Loucy (cell line): ENCODE results near the gene PROB1.
A peak's percentile ranks its signal among the peaks of the same experiment; 100 is the strongest.

Experiments used
- H2AFZ ChIP-seq: fragments of 200-600 bp; sonication (generic); 2 replicates; pipeline ENCODE4 v1.6.0; 2016; ENCODE audit warnings: antibody characterized with exemption, mild to moderate bottlenecking, low read length, moderate library complexity
- H3F3A ChIP-seq: fragments of 200-600 bp; 2 replicates; pipeline ENCODE4 v1.6.0; 2016; ENCODE audit warnings: antibody characterized with exemption, low read depth, mild to moderate bottlenecking
- H3K27me3 ChIP-seq: fragments of 200-600 bp; sonication (generic); 2 replicates; pipeline ENCODE4 v1.6.1; 2014; ENCODE audit warnings: low read length, mild to moderate bottlenecking; ENCODE audit not compliant: insufficient read depth, poor library complexity, severe bottlenecking
- H3K36me3 ChIP-seq: fragments of 200-600 bp; sonication (generic); 2 replicates; pipeline ENCODE4 v1.6.1; 2016; ENCODE audit warnings: low read length; ENCODE audit not compliant: insufficient read depth
- H3K4me1 ChIP-seq: fragments of 200-600 bp; sonication (generic); 2 replicates; pipeline ENCODE4 v1.5.1; 2014; ENCODE audit warnings: low read length, mild to moderate bottlenecking; ENCODE audit not compliant: insufficient read depth, poor library complexity, severe bottlenecking
- H3K4me2 ChIP-seq: fragments of 200-600 bp; sonication (generic); 2 replicates; pipeline ENCODE4 v1.6.0; 2014; ENCODE audit warnings: antibody characterized with exemption, low read length, low read depth, mild to moderate bottlenecking; ENCODE audit not compliant: poor library complexity, severe bottlenecking
- H3K4me3 ChIP-seq: fragments of 200-600 bp; sonication (generic); 2 replicates; pipeline ENCODE4 v1.5.1; 2014; ENCODE audit warnings: low read length, mild to moderate bottlenecking, mixed read lengths; ENCODE audit not compliant: poor library complexity, severe bottlenecking
- H3K79me2 ChIP-seq: fragments of 200-600 bp; sonication (generic); 2 replicates; pipeline ENCODE4 v1.6.1; 2014; ENCODE audit warnings: low read length; ENCODE audit not compliant: insufficient read depth
- H3K9ac ChIP-seq: fragments of 200-600 bp; sonication (generic); 2 replicates; pipeline ENCODE4 v1.6.0; 2014; ENCODE audit warnings: mild to moderate bottlenecking, low read depth, low read length, moderate library complexity; ENCODE audit not compliant: poor library complexity, severe bottlenecking
- H3K9me2 ChIP-seq: fragments of 200-600 bp; sonication (generic); replicated peaks from 2 replicates; pipeline ENCODE4 v1.6.1; 2016; ENCODE audit warnings: low read depth, low read length, mixed read lengths
- H3K9me3 ChIP-seq: fragments of 200-600 bp; sonication (generic); 2 replicates; pipeline ENCODE4 v1.6.1; 2014; ENCODE audit warnings: mild to moderate bottlenecking, antibody characterized with exemption, low read length, low read depth; ENCODE audit not compliant: insufficient read depth
- H4K20me1 ChIP-seq: fragments of 200-600 bp; sonication (generic); 2 replicates; pipeline ENCODE4 v1.6.0; 2014; ENCODE audit warnings: antibody characterized with exemption, low read length, mild to moderate bottlenecking; ENCODE audit not compliant: insufficient read depth, poor library complexity, severe bottlenecking
- EZH2phosphoT487 ChIP-seq: fragments of 200-600 bp; IDR thresholded peaks from 2 replicates; pipeline ENCODE4 v1.6.1; 2018; ENCODE audit warnings: antibody characterized with exemption, mild to moderate bottlenecking, moderate library complexity, borderline replicate concordance
- TF ChIP-seq, protein P1 (sequence below): fragments of 200-600 bp; sonication (generic); conservative IDR thresholded peaks from 2 replicates; pipeline ENCODE4 v1.5.1; 2014; ENCODE audit warnings: mild to moderate bottlenecking, antibody characterized with exemption, low read length

PROB1 gene

GRCh38 chr5:139383275-139383992, 11.5 kb downstream of the PROB1 start, which contains the start of gene SLC23A1:
Gene SLC23A1, minus strand, starts transcription at chr5:139383297. Its CDS starts 44 bp downstream, at chr5:139383253.
- Histone ChIP-seq H3K79me2 (peaks cover 44% of the 10 kb centered on the region), H3K36me3 (peaks cover 3% of the 10 kb centered on the region; the same call in 1 of the 2 replicates), H4K20me1 (peaks cover 41% of the 10 kb centered on the region), H3K4me3 (no peak within 1 kb of the TSS), H3K9ac (peak within 1 kb of the TSS; percentile 99), H2AFZ (no peak within 1 kb of the TSS), H3K27me3 (no peaks in the 10 kb centered on the region), H3K4me1 (peaks cover 56% of the 10 kb centered on the region), H3K9me2 (no peaks in the 10 kb centered on the region), H3F3A (peaks cover 3% of the 10 kb centered on the region; the same call in 1 of the 2 replicates), H3K9me3 (no peaks in the 10 kb centered on the region), H3K4me2 (peak within 1 kb of the TSS; percentile 87)
- TF ChIP-seq, protein P1, sequence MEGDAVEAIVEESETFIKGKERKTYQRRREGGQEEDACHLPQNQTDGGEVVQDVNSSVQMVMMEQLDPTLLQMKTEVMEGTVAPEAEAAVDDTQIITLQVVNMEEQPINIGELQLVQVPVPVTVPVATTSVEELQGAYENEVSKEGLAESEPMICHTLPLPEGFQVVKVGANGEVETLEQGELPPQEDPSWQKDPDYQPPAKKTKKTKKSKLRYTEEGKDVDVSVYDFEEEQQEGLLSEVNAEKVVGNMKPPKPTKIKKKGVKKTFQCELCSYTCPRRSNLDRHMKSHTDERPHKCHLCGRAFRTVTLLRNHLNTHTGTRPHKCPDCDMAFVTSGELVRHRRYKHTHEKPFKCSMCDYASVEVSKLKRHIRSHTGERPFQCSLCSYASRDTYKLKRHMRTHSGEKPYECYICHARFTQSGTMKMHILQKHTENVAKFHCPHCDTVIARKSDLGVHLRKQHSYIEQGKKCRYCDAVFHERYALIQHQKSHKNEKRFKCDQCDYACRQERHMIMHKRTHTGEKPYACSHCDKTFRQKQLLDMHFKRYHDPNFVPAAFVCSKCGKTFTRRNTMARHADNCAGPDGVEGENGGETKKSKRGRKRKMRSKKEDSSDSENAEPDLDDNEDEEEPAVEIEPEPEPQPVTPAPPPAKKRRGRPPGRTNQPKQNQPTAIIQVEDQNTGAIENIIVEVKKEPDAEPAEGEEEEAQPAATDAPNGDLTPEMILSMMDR = no peak
- TF ChIP-seq EZH2phosphoT487 = no peak

DNA sequence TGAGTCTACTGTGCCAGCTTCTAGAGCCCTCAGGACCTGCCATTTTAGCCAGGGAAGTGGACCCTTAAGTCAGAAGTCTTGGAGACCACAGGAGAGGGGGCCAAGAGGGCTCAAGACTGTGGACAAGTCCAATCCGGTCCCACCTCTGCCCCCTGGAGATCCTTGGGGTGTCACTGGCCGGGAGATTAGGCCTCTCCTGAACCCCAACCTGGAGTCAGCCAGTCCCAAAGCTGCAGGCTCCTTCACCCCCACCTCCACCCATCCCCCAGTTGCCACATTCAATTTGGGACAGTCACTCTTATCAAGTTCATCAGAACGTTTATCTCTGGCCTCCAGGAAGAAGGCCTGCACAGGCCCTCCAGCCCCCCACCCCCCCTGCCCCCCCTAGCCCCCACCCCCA, 12.1 kb downstream of the PROB1 start:
- H3K9me2 ChIP-seq = no peaks in the 10 kb centered on the region
- peaks cover 1% of the 10 kb centered on the region; the same call in 1 of the 2 replicates for H3F3A ChIP-seq
- H3K9me3 ChIP-seq = no peaks in the 10 kb centered on the region
- H4K20me1 ChIP-seq = peaks cover 37% of the 10 kb centered on the region
- no peak overlapping the region for H3K4me3 ChIP-seq
- H3K27me3 ChIP-seq = no peaks in the 10 kb centered on the region
- TF ChIP-seq EZH2phosphoT487 = no peak
- TF ChIP-seq, protein P1 = no peak
- H3K36me3 ChIP-seq = peaks cover under 1% of the 10 kb centered on the region; the same call in 1 of the 2 replicates
- H3K9ac ChIP-seq = no peak overlapping the region
- H3K4me1 ChIP-seq = peaks cover 52% of the 10 kb centered on the region
- H3K79me2 ChIP-seq = peaks cover 39% of the 10 kb centered on the region
- no peak overlapping the region for H2AFZ ChIP-seq
- no peak overlapping the region for H3K4me2 ChIP-seq

DNA sequence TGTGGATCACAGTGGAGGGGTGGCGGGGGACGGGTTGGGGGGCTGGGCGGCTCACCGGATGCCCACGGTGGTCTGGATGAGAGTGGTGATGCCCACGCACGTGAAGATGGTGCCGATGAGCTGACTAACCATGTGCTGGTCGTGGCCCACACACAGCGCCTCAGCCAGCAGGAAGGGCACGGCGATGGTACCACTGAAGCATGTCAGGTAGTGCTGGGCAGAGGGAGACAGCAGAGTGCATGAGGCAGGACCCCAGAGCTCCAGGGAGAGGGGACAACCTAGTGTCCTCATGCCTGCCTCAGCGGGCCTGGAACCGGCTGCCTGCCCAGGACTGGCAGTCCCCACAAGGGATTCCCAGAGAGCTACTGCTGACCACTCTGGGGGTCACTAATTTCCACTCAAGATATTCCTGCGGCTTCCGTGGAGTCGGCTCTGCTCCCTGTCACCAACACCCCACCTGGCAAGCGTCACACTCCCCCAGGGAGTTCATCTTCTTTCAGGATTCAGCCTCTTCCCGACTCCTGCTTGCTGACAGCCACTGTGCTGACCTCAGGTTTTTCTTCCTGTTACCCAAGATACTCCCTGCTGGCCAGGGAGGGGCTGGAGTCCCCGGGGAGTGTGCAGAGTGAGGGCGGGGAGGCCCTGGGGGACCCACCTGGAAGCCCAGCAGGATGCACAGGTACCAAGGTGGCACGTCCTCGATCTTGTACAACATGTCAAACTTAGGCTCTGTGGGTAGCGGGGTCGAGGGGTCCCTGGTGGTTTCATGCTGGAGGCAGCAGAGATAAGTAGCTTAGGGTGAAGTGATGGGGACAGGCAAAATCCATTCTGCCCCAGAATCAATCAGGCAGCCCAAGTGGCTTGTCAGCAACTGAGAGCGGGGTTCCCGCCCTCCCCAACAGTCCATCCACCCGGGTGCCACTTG, 12.8 kb downstream of the PROB1 start:
- no peaks in the 10 kb centered on the region; the same call in 1 of the 2 replicates for H3K36me3 ChIP-seq
- no peaks in the 10 kb centered on the region; the same call in 1 of the 2 replicates for H3F3A ChIP-seq
- H3K4me3 ChIP-seq = no peak overlapping the region
- no peak overlapping the region for H3K9ac ChIP-seq
- peaks cover 34% of the 10 kb centered on the region for H4K20me1 ChIP-seq
- no peaks in the 10 kb centered on the region for H3K27me3 ChIP-seq
- H3K79me2 ChIP-seq = peaks cover 31% of the 10 kb centered on the region
- H3K9me3 ChIP-seq = no peaks in the 10 kb centered on the region
- H3K4me2 ChIP-seq = no peak overlapping the region
- no peak overlapping the region for H2AFZ ChIP-seq
- H3K9me2 ChIP-seq = no peaks in the 10 kb centered on the region
- H3K4me1 ChIP-seq = peaks cover 45% of the 10 kb centered on the region
- TF ChIP-seq EZH2phosphoT487 = no peak
- TF ChIP-seq, protein P1 = no peak
